Activated T-helper 9 cell treated with anti-CD3 and anti-CD28 coated beads, Interleukin-2, amount 50 U/mL, for 16 hours (primary cell): ENCODE results near the gene PPP2R1A.

Experiments used
- DNase-seq: peaks from one replicate; pipeline ENCODE4 v3.0.0-alpha.2; 2020; ENCODE audit warnings: low read depth

The PPP2R1A gene

GRCh38 chr19:52189735-52190486, at the start of gene PPP2R1A:
PPP2R1A (plus strand) TSS chr19:52190052; CDS start chr19:52190097, 45 bp downstream.
- DNase-seq = peak; percentile 97

GRCh38 chr19:52141203-52141602, 48.6 kb upstream of the PPP2R1A start:
- DNase-seq = no peak

- no peak for DNase-seq
Measured at GRCh38 chr19:52142001-52142595, 47.8 kb upstream of the PPP2R1A start.

GRCh38 chr19:52148256-52148655, 41.6 kb upstream of the PPP2R1A start:
- DNase-seq = no peak

GRCh38 chr19:52155596-52156359, 34.1 kb upstream of the PPP2R1A start:
- no peak for DNase-seq

GRCh38 chr19:52170304-52170703, 19.5 kb upstream of the PPP2R1A start:
- DNase-seq = no peak

- DNase-seq = peak; percentile 2
Measured at GRCh38 chr19:52170863-52171320, 19.0 kb upstream of the PPP2R1A start.

GRCh38 chr19:52171321-52172169, 18.3 kb upstream of the PPP2R1A start, which contains the start of gene ZNF836:
ZNF836 (minus strand) TSS chr19:52171621; CDS start chr19:52168072, 3,549 bp downstream.
- DNase-seq = peak; percentile 83

- DNase-seq = no peak
Measured at GRCh38 chr19:52172347-52172746, 17.5 kb upstream of the PPP2R1A start.

- DNase-seq = no peak
Measured at GRCh38 chr19:52176574-52176973, 13.3 kb upstream of the PPP2R1A start.

GRCh38 chr19:52187407-52187806, 2.4 kb upstream of the PPP2R1A start:
- DNase-seq = no peak

- DNase-seq = no peak
Measured at GRCh38 chr19:52188822-52189734, 774 bp upstream of the PPP2R1A start.

GRCh38 chr19:52190487-52191293, 838 bp downstream of the PPP2R1A start:
- DNase-seq = no peak

GRCh38 chr19:52191389-52191788, 1.5 kb downstream of the PPP2R1A start:
- no peak for DNase-seq

- DNase-seq = no peak
Measured at GRCh38 chr19:52191951-52192350, 2.1 kb downstream of the PPP2R1A start.

- DNase-seq = no peak
Measured at GRCh38 chr19:52196256-52196967, 6.6 kb downstream of the PPP2R1A start.

- no peak for DNase-seq
Measured at GRCh38 chr19:52197964-52198363, 8.1 kb downstream of the PPP2R1A start.

GRCh38 chr19:52198678-52199077, 8.8 kb downstream of the PPP2R1A start:
- no peak for DNase-seq

GRCh38 chr19:52200044-52200443, 10.2 kb downstream of the PPP2R1A start:
- DNase-seq = no peak
